ENCODE measurements around the gene POU4F1.

The POU4F1 gene

DNA sequence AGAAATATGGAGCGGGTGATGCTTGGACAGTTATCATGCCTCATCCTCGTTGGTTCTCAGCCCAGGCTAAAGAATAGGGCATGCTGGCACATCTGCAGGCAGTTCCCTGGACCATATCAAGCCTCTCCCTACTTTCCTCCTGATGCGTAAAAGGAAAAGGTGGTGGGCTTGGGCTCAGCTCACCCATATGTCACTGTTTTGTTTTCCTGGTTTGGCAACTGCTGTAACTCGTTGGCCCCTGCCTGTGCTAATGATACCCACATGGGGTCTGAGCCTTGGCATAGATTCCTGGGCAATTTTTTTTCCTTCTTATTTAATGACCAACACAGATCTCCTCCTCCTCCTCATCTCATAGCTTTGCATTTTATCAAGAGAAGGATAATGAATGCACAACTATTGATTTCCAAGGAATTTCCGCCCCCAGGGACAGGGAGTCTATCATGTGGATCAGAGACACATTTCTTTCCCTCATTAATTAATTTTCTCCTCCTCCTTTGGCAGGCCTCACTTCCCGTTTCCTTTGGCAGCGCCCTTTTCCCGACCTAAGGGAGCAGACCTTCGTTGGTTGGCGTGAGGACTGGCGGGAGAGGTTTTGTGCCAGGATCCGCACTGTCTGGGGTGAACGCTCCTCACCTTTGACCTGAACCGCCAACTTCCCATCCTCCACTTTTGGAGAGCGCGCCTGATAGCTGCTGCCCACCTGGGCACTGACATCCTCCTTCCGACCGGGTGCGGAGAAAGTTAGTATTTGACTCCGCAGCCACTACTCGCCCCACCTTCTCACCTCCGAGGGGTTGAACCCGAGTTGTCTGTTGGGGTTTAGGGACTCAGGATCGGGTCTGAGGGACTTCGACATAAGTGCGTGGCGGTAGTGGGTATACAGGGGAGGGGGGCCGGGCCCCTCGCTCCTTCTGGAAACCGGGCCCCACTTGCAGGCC lies 3.4 kb upstream of the POU4F1 start:
- DNase-seq = no peak

DNA sequence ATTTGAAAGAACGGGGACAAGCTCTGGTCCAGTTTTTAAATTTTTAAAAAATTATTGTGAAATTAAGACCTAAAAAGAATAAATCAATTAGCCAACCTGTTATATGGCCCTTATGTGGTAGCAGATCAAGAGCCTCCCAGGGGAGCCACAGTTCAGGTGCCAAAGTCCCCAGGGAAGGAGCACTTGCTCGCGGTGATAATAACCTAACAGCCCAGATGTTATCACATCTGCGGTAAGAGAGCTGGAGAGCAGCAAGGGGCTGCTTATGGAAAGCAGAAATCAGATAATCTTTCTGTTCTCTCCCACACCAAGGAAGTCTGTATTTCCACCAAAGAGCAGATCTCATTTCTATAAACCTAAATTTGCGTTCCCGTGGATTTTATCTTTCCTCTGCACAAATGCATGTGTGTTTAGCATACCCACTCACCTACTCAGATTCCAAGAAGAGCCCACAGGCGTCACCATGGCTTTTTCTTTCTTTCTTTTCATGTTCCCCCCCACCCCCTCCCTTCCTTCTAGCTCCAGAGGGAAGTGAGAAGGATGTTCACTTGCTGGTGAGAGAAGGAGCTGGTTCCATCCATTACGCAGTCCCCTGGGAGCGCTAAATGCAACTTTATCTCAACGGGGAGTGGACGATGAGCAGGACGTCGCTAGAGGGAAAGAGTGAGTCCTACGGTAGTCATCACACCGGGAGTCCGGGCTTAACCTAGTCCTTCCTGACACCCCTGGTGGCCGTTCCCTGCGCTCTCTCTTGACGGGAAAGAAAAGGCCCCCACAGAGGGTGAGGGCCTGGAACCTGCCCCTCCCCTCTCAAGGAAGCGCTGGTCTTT lies 1.6 kb upstream of the POU4F1 start:
- peak; percentile 76 for DNase-seq

DNA sequence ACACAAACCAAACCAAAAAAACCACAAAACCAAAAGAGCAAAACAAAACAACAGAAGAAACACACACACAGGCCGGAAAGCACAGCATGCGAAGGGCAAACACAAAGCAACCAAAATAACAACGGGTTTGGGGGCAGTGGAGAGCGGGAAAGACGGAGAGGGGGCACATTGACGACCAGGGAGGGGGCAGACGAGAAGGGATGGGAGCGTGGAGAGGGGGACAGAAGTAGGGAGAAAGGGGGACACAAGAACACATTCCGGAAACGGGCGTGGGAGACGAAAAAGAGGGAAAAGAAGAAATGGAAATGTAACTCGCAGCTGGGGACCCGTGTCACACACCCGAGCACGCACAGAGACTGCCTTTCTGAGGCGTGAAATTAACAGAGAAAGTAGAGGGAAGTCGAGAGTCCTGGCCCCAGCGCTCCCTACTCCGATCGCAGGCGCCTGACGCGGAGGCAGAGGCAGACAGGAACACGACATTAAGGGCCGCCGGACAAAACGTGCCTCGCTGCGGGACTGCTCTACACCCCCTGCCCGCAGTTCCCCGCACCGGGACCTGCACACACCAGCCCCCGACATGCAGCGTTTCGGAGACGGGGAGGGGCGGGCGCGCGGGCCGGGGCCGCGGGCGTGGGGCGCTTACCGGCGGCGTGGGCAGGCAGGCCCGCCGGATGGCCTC lies 652 bp downstream of the POU4F1 start:
- DNase-seq = peak; percentile 54

DNA sequence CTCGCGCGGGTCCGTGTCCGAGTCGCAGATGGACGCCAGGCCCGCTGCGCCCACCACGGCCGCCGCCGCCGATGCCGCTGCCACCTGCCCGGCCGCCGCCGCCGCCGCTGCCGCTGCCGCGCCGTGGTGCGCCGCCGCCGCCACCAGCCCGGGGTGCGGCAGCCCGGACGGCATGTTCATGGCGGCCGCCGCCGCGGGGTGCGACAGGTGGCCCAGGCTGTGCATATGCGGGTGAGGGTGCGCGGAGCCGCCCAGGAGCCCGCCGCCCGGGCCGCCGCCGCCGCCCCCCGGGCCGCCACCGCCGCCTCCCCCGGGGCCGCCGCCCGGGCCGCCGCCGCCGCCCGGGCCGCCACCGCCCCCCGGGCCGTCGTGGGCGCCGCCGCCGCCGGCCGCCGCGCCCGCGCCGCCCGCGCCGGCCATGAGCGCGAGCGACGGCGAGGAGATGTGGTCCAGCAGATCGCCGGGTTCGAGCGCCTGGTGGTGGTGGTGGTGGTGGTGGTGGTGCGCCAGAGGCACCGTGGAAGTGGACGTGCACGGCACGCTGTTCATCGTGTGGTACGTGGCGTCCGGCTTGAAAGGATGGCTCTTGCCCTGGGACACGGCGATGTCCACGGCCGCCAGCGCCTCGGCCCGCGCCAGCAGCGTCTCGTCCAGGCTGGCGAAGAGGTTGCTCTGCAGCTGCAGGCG lies 1.3 kb downstream of the POU4F1 start:
- no peak for DNase-seq

DNA sequence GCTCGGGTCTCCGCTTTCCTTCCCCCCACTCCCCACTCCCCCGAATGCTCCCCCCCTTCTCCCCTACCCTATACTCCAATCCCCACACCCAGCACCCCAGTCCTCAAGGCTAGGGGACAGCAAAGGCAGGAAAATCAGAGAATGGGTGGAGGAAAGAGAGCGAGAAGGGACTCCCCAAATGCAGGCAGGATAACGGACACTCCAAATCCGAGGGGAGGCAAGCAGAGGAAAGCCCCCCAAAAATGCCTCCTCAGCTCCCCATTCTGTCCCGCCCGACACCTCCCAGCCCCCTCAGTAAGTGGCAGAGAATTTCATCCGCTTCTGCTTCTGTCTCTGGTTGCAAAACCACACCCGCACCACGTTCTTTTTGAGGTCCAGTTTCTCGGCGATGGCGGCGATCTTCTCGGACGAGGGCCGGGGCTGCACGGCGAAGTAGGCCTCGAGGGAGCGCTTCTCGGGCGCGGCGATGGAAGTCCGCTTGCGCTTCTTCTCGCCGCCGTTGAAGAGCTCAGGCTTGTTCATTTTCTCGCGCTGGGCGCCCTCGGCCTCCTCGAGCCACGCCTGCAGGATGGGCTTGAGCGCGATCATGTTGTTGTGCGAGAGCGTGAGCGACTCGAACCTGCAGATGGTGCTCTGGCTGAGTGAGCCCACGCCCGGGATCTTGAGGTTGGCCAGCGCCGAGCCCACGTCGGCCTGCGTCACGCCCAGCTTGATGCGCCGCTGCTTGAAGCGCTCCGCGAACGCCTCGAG lies 2.1 kb downstream of the POU4F1 start:
- DNase-seq = peak; percentile 63

DNA sequence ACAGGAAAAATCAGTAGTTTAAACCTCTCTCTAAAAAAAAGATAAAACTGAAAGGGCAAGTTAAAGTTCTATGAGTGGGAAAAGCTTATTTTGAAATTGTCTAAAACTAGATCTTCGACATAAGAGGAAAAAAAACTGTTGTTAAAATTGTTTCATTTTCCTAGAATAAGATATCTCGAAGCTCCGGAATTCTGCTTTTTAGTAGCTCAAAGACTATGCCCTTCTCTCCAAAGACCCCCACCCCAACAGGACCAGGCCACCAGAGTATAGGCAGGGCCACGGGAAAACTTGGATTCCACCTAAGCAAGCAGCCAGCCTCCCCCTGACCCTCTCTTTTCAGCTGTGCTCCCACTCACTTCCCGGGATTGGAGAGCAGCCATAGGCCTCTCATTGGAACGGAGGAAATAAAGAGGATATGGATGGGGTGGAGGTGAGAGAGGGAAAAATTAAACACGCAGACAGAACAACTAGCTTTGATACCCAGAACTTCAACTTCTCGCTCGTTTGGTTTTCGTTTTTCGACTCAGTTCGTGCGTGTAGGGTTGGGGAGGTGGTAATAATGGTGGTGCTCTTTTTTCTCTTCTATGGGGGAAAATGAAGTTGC lies 3.0 kb downstream of the POU4F1 start:
- DNase-seq = no peak

DNA sequence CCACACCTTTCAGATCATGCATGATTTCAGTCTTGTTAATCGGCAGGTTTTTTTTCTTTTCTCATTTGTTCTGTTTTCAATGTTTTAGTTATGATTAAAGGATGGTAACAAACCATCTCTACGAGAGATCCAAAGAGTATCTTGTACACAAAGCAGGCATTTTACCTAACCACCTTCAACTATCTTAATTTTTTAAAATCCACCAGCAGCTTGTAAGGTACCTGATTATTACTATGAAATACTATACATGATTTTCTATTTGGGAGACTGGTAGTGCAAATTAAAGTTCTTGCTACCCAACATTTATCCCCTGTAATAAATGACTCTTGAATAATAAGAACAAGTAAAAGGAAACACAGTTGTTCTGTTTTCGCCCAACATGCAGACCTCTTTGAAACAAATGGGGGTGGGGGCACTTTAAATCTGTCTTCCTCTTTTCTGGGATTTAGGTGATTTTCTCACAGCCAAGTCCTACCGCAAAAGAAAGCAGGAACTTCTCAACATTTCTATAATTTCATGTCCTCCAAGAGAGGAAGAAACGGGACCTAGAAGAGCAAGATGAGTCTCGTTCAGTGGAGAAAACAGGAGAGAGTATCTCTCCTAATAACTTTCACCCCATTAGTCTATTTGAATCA lies 3.6 kb downstream of the POU4F1 start:
- DNase-seq = no peak

DNA sequence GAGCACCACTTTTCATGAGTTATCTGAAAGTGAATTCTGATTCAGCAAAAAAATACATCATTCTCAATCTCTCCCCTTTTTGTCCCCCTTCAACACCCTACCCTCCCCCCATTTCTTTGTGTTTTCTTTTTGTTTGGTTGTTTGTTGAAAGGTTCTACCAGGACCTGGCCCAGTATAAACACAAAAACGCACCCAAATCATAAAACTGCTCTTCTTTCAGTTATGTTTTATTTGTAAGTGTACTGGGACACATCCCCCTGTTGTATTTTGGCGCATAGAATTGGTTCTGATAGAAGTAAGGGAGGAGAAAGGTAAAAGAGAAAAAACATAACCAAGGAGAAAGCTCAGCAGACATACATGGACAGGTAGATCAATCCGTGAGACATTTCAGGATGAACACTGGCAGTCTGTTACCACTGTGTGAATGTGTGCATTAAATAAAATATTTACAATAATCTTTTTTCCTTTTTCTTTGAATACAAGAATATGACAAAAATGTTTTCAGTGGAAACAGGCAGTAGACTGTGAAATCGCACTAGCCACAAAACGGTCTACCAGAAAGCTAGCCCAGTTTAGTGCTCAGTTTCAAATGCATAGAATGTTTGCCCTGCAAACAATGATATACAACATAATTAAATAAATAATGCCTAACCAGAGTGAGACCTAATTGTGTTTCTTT lies 4.2 kb downstream of the POU4F1 start:
- DNase-seq = no peak

DNA sequence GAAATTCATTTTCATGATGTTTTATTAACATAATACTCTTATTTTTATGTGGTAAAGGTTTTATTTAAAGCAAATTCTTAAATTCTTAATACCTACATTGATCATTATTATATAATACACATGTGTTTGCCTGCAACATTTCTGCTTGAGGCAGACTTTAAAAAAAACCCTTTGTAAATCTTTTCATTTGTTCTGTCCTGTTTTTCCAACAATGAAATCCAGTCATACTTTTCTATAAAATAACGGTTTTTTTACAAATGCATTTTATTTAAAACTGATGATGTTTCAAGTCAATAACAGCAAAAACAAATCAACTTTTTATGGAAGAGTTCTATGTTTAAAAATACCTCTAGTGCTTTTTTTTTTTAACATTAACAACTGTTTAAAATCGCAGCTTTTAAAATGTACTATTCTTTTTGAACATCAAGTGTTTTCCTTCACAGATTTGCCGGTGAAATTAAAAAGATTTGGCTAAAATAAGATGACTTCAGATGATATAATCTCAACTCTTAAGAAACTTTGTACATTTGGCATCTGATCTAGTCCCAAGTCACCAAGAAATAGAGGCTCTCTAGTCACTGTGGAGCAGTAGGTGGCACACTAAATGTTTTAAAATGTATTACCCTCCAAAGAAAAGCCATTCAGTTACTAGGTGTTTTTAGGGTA lies 5.1 kb downstream of the POU4F1 start:
- DNase-seq = no peak

DNA sequence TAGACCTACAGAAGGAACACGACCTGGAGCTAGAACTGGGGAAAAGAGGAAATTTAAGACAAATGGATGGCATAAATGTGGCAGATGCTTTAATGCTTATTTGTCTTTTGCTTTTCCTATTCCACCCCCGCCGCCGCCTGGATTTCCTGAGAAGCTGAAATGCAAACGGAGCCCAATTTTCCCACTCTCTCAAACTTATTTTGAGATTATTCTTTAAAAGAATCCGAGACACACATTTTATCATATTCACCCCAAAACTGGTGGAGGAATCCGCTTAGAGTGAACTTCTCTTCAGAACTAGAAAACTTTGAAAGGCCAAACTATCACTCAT lies 5.8 kb downstream of the POU4F1 start:
- no peak for DNase-seq

DNA sequence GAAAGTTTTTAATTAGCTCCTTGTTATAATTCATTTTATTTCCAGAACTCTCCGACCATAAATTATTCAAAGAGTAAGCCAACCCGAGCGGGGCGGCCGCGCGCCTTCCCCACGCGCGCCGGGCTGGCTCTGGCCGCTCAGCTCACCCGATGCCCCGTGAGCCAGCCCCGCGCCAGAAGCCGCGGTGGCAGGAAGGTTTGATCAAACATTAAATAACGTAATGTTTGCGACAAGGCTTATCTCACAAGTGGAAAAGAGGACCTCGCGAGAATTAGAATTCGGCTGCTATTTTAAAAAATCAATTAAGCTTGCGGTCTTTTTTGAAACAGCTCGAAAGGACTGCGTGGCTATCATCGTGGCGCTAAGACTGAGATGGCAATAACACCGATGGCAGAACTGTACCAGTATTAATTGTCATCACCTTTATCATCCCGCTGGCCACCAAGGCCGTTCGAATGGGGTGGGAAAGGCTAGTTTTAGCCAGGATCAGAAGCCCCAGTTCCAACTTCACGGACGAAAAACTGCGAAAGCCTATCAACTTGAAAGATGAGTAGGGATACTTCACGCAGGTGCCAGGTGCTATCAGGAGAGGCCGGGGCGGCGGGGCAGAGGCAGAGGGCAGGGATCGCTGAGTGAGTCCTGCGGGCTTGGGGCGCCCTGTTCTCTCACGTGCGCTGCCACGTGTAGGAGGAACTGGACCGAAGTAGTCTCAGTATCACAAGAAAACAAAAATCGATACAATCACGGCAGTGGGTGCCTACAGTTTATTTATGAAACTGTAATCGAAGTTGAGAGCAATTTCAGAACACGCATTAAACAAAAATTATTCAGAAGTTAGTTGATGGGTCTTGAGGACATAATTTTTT lies 6.4 kb downstream of the POU4F1 start:
- DNase-seq = no peak

DNA sequence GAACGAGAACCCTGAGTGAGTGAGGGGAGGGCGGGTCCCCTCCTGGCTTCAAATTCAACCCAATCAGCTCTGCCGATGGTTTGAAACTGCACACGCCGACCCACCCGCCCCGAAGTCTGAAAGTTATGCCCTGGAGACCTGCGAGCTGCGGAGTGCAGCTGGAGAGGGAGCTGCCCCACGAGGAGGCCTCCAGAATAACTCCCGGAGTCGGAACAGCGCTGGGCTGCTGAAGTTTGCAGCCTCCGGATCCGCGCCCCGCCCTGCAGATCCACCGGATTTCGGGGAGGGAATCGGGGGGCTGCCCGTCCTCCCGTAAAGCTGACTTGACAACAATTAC lies 7.0 kb downstream of the POU4F1 start:
- DNase-seq = no peak

DNA sequence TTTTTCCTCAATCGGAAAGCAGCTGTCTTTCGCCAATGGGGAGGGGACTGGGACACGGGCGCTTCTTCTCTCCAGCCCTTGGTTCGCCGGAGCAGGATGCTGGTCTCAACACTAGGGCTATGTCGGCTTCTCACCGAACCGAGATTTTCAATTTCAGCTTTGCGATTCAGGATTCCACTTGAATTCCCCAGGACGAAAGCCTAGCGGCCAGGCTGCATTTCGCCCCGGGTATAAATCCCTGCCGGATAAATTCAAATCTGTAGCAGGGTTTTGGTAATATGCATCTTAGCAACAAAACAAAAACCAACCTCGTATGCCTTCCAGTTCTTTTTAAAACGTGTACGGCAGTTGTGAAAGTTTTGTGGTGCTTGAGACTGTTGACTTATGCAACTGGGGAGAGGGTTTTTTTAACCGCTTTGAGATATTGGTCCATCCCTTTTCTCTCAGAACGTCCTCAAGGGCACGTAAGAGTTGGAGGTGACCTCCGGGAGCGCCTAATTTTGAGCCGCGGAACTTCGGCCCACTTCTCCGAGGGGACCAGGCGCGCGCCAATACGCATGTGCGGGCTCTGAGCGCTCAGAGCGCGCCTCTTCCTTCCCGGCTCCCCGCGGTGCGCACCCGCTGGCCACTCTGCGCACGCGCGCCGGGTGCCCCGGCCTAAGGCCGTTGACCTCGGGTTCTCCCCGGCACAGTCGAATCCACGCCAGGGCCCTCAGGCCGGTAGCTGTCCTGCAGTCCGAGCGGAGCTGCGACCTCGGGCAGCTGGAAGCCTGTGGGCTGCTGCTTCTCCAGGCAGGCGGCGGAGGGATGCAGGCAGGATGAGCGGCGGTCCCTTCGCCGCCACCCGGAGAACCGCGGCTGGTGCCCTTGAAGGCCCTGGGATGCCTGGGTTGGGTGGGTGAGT lies 7.6 kb downstream of the POU4F1 start:
- peak; percentile 86 for DNase-seq

DNA sequence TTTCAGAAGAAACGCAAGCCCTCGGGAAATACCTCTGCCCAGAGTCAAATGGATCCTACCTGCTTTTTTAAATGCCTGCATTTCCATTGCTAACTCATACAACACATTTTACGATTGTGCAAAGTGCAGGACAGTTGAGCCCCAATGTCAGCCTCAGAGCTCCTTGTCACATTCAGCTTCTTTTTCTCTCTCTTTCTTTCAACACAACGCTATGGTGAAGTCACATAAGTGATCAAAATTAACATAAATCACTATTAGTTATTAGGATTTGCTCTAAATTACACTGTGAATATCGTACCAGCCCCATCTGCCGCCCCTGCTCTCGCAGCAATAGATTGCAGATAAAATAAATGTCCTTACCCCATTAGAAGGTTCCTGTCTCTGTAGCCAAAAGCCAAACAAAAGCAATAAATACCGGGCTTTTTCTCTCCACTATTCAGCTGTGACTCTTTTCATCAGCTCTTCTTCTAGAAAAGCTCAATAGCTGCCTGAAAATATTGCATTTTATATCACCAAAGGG lies 8.8 kb downstream of the POU4F1 start:
- DNase-seq = no peak

DNA sequence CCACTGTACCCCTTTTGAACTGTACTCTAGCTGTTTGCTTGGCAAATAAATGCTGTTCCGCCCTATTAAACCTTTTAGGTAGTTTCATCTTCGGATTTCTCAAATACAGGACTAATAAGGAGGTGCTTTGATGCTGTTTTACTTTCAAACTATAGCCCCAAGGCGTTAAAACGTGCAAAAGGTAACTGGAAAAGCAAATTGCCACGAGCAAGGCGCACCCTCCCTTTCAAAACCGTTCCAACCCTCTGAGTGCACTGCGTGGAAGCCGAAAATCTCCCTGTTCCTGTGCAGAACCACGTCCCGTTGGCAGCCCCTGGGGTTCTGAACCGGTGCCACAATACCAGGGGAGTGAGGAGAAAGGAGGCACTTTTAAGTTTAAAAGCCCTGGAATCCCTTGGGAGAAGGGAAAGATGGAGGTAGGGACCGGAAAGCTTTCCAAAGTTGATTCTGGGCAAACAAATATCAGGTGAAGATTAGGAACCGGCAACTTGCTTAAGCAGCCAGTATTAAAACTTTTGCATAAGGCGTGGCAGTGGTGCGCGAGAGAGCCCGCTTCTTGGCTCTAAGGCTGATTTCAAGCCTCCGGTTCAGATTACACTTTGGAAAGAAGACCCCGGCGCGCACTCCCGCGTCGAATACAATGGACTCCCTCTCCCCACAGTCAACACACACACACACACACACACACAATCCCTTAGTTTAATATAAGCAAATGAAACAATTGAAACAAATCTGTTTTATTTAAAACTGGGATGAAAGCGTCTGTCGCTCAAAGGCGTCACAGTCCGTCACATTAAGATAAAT lies 9.5 kb downstream of the POU4F1 start:
- no peak for DNase-seq

DNA sequence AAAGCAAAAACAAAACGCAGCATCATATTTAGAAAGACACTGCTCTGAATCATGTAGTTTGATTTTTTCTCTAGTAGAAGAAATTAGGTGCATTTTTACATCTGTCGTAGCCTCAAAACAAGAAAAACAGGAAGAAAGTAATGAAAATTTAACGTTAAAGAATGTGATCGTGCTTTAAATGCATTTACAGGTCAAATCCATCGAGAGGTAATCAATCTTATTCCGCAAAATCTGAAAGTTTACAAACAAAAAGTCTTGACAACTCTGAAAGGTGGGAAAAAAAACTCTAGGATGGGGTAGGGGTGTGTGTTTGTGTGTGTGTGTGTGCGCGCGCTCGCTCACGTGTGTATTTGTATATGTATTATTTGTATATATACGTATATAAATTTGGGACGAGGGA lies 10.2 kb downstream of the POU4F1 start:
- no peak for DNase-seq

DNA sequence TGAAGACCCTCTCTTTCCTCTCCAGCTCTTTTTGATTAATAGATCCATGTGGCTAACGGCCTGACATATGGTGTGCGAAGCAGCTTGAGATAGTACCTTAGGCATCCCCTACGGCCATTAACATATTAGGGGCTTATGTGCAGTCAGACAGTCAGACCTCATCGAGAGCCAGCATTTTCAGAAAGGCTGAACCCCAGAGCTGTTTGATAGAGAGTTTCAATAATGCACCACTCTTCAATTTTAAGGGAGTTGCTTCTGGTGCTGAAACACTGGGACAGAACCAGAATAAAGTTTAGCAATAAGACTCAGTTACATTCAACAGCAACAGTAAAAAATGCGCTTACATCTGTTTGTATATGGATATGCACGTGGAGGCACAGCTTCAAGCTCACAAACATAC lies 10.8 kb downstream of the POU4F1 start:
- DNase-seq = no peak

Measured in islet precursor cell (in vitro differentiated cells).